K562 (cell line): ENCODE results near the gene SNX33. TPM values are rescaled to one million over a fixed set of nuclear protein-coding genes. Genes with fewer than 3 reads are reported as not detected.

ENCODE experiments used
- CAMTA2 ChIP-seq: fragments of 250-450 bp; sonication (Bioruptor Pico); conservative IDR thresholded peaks from 2 replicates; pipeline ENCODE4 v1.5.1; 2022
- CHCHD3 ChIP-seq: fragments of 250-450 bp; sonication (Bioruptor Pico); IDR thresholded peaks from 2 replicates; pipeline ENCODE4 v2.1.2; 2022; ENCODE audit warnings: mild to moderate bottlenecking
- CHD4 ChIP-seq: fragments of 200-600 bp; sonication (generic); IDR thresholded peaks from 3 replicates; pipeline ENCODE4 v1.6.1; 2012; ENCODE audit warnings: low read depth, mild to moderate bottlenecking, mixed read lengths, low read length, inconsistent platforms; ENCODE audit not compliant: insufficient read depth, insufficient replicate concordance, poor library complexity, severe bottlenecking
- COPS2 ChIP-seq: fragments of 450-650 bp; conservative IDR thresholded peaks from 2 replicates; pipeline ENCODE4 v1.6.1; 2016; ENCODE audit warnings: mild to moderate bottlenecking, moderate library complexity
- CTCFL ChIP-seq: IDR thresholded peaks from 2 replicates; pipeline ENCODE4 v1.6.1; 2011; ENCODE audit warnings: borderline replicate concordance, low read depth, mild to moderate bottlenecking, moderate library complexity, low read length; ENCODE audit not compliant: insufficient read depth, poor library complexity, severe bottlenecking
- HDAC6 ChIP-seq: IDR thresholded peaks from 2 replicates; pipeline ENCODE4 v1.6.1; 2012; ENCODE audit warnings: low read depth, mild to moderate bottlenecking, control low read depth, inconsistent platforms, low read length, moderate library complexity
- KAT2B ChIP-seq: IDR thresholded peaks from one replicate; pipeline ENCODE4 v1.6.1; 2012; ENCODE audit warnings: low read depth, mild to moderate bottlenecking, control low read depth, inconsistent platforms, low read length, moderate library complexity
- LARP7 ChIP-seq: fragments of 450-650 bp; IDR thresholded peaks from 2 replicates; pipeline ENCODE4 v1.6.1; 2016
- MBD2 ChIP-seq: sonication (generic); IDR thresholded peaks from 2 replicates; pipeline ENCODE4 v1.6.1; 2016; ENCODE audit warnings: low read depth, borderline replicate concordance
- MTF1 ChIP-seq: fragments of 250-450 bp; sonication (Bioruptor Pico); IDR thresholded peaks from 2 replicates; pipeline ENCODE4 v1.9.0; 2021; ENCODE audit warnings: moderate library complexity, mild to moderate bottlenecking, inconsistent platforms, borderline replicate concordance
- NFE2L1 ChIP-seq: fragments of 450-650 bp; IDR thresholded peaks from 2 replicates; pipeline ENCODE4 v1.6.1; 2016; ENCODE audit warnings: missing genetic modification characterization, low read depth, mild to moderate bottlenecking, missing compliant biosample characterization, moderate library complexity, borderline replicate concordance
- PHTF2 ChIP-seq: fragments of 250-450 bp; sonication (Bioruptor Pico); IDR thresholded peaks from 2 replicates; pipeline ENCODE4 v1.5.0; 2021; ENCODE audit warnings: mild to moderate bottlenecking
- POLR3G ChIP-seq: IDR thresholded peaks from 2 replicates; pipeline ENCODE4 v1.6.1; 2011; ENCODE audit not compliant: insufficient read length, insufficient replicate concordance; ENCODE audit errors: extremely low read depth
- PRPF4 ChIP-seq: fragments of 200-400 bp; formaldehyde crosslinking; IDR thresholded peaks from one replicate; pipeline ENCODE4 v1.6.1; 2017; ENCODE audit warnings: low read length, low read depth, mild to moderate bottlenecking; ENCODE audit not compliant: insufficient read depth, poor library complexity, severe bottlenecking
- SRF ChIP-seq, 2 experiments: fragments of 250-450, 450-650 bp in 1 of 2; sonication (Bioruptor Pico) in 1 of 2; sonication (generic) in 1 of 2; formaldehyde crosslinking; IDR thresholded peaks; 2 replicates each; pipeline versions ENCODE4 v1.5.0 to v1.5.1; 2020 to 2022; ENCODE audit warnings: mild to moderate bottlenecking in 1 of 2, missing genetic modification reagents in 1 of 2
- SUPT5H ChIP-seq: fragments of 450-650 bp; IDR thresholded peaks from 2 replicates; pipeline ENCODE4 v1.6.1; 2016
- THAP7 ChIP-seq: fragments of 250-450 bp; sonication (Bioruptor Pico); IDR thresholded peaks from 2 replicates; pipeline ENCODE4 v1.5.0; 2021
- ZBTB12 ChIP-seq: fragments of 250-450 bp; sonication (Bioruptor Pico); IDR thresholded peaks from 2 replicates; pipeline ENCODE4 v1.4.0; 2020
- ZNF140 ChIP-seq: fragments of 250-450 bp; sonication (Bioruptor Pico); IDR thresholded peaks from 2 replicates; pipeline ENCODE4 v1.8.0; 2021; ENCODE audit warnings: moderate library complexity, mild to moderate bottlenecking, inconsistent platforms
- ZNF232 ChIP-seq: sonication (generic); formaldehyde crosslinking; IDR thresholded peaks from 2 replicates; pipeline ENCODE4 v1.8.0; 2022; ENCODE audit warnings: mild to moderate bottlenecking, missing genetic modification reagents
- ZNF253 ChIP-seq: fragments of 250-450 bp; sonication (Bioruptor Pico); conservative IDR thresholded peaks from 2 replicates; pipeline ENCODE4 v1.6.1; 2021; ENCODE audit warnings: mild to moderate bottlenecking
- ZNF75A ChIP-seq: fragments of 450-650 bp; formaldehyde crosslinking; IDR thresholded peaks from 2 replicates; pipeline ENCODE4 v1.4.0; 2020; ENCODE audit warnings: mild to moderate bottlenecking
- polyA plus RNA-seq, 8 experiments: library from polyadenylated mRNA; depleted of rRNA in 4 of 8; stranded (reverse) in 5 of 8; unstranded in 3 of 8; fragments of >200 nt; fragmentation: Nextera tagmentation in 2 of 8; fragmentation: Illumina TruSeq in 1 of 8; extraction: Ambion mirVana in 2 of 8; extraction: Trizol in 1 of 8; gene quantifications; 2 replicates each; pipeline versions ENCODE4 v1.2.1 to v1.2.3, GENCODE V29; 2011 to 2014; ENCODE audit warnings: inconsistent platforms in 1 of 8, missing spikeins in 1 of 8
- total RNA-seq, 7 experiments: library from RNA; depleted of rRNA in 6 of 7; stranded (reverse); fragments of >200 nt in 6 of 7; fragmentation: Illumina TruSeq in 2 of 7; extraction: Trizol in 2 of 7; gene quantifications; 2 replicates each; pipeline versions ENCODE4 v1.2.1 to v1.2.3, GENCODE V29; 2011 to 2021; ENCODE audit warnings: low replicate concordance in 1 of 7

Gene SNX33
- total and polyA plus RNA-seq, 9 of the 15 experiments (the other 6 are each of a cell fraction or from before 2014, with no cell fraction given): 1.4 to 14.1 (median 8.2) TPM

GRCh38 chr15:75639709-75640482 is 7.8 kb upstream of the SNX33 start, which contains the start of gene IMP3 (continued):
- TF ChIP-seq CTCFL: no peak
- no peak for TF ChIP-seq SRF (CRISPR knock-in tag; IDR thresholded peaks at IDR 0.05)
- peak; percentile 69 for TF ChIP-seq PRPF4
- 0 out of 2 replicates have a peak, but pooled peaks have one; percentile 10 for TF ChIP-seq HDAC6
- no peak for TF ChIP-seq ZNF253 (CRISPR knock-in tag)
- no peak for TF ChIP-seq NFE2L1 (tag)
- TF ChIP-seq THAP7 (CRISPR knock-in tag): no peak
- TF ChIP-seq POLR3G: no peak
- TF ChIP-seq CHCHD3: no peak
- no peak for TF ChIP-seq MTF1 (CRISPR knock-in tag)
- no peak for TF ChIP-seq ZNF75A (CRISPR knock-in tag)
- TF ChIP-seq ZNF140 (CRISPR knock-in tag): no peak
- TF ChIP-seq CAMTA2 (CRISPR knock-in tag): no peak
- TF ChIP-seq COPS2: no peak
- no peak for TF ChIP-seq ZBTB12
- no peak for TF ChIP-seq KAT2B
- peak; percentile 88 for TF ChIP-seq MBD2
- TF ChIP-seq SUPT5H: peak; percentile 98
- TF ChIP-seq CHD4: no peak
- TF ChIP-seq LARP7: no peak
- peak; percentile 80 for TF ChIP-seq ZNF232 (CRISPR knock-in tag)
- TF ChIP-seq PHTF2 (CRISPR knock-in tag): no peak
